Effector CD4-positive, alpha-beta T cell (primary cell): Measurements from ENCODE around the gene PIGP.
"Not testable (repeated sequence)": the region's sequence is repeated elsewhere in the genome, so short reads cannot be mapped to it uniquely, and the experiment has no call there.

Experiments
- DNase-seq: peaks from one replicate; pipeline ENCODE4 v3.0.0-alpha.2; 2020
- total RNA-seq: gene quantifications from one replicate; lab custom pipeline; 2026; lab: John Stamatoyannopoulos, UW

Gene PIGP
- 7.1 reads per million, percentile 26 among the genes with 10 or more reads in this experiment for total RNA-seq

DNA sequence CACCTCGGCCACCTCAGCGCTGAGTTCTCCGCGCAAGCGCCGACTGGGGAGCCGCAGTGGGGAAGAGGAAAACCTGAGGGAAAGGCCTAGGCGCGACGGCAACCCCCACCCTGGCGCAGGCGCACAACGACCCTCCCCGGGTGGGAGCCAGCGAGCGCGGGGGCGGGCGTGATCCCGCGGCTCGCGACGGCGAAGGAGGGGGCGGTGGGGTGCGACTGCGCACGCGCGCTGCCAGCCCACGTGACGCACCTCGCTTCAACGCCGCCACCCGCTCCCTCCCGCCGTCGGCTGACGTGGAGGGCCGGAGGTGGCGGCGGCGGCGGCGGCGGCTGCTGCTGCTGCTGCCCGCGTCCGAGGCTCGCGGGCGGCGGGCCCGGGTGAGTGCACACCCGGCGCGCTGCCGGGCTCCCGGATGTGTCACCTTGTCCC, at the start of gene PIGP, which contains the start of gene TTC3:
PIGP (minus strand) TSS at position 84 of the 429 bp plus-strand sequence. CDS start 556 bp downstream, outside the sequence.
TTC3 (plus strand) TSS at position 267 of the 429 bp plus-strand sequence. CDS start 14,004 bp downstream, outside the sequence.
- peak; percentile 94 for DNase-seq

DNA sequence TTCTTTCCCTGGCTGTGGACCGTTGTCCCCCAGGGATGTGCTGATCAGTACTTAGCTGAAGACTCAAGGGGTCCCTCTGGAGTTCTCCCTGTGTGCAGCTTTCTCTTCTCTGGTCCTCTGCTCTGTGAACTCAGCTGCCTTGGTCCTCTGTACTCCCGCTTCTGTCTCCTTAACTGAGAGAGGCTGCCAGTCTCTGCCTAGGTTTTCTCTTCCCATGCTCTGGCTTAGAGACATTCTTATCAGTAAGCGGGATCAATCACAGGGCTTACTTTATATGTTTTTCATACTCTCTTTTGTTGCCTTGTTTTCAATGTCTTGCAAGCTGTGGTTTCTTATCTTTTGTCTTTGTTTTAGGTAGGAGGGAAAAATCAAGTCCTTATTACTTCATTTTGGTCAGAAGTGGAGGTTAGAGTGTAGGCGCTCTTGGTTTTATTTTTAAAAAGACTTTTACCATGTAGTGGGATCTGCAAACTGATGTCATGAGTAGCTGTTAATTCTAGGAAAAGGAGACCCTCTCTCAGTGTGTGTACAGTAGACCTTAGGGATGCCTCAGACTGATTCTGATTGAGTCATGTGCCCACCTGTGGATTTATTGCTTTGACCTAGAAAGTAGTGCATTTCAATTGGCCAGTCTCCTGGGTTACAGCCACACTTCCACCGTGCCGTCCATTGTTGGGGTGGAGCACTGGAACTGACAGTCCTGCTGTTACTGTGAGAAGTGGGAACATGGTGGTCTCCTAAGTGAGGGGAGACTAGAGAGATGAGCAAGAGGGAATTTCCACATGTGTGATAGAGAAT, 46.7 kb upstream of the PIGP start:
- DNase-seq = no peak

DNA sequence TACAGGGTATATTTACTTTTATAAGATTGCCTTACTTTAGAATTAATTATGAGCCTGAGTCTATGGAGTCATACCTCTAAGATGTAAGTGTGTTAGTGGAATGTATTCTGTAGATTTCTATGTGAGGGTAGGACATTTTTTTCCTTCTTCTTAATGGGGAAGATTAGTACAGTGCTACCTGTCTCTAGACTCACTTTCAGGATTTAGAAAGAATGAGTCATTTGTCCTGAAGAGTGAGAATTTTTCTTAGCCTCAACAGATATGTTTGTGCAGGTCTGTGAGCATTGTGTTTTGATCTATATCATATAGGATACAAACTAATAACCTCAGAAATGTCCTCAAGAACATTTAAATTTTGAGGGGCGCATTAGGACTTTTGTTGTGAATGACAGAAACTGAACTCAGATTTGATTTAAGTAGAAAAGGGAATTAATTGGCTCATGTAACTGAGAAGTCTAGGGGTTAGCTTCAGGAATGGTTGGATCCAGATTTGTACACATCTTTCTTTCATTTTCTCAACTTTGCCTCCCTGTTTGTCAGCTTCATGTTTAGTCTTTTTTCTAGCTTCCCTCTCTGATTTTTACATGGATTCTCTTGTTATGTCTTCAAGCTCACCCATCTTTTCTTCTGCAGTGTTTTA, 45.4 kb upstream of the PIGP start:
- no peak for DNase-seq

DNA sequence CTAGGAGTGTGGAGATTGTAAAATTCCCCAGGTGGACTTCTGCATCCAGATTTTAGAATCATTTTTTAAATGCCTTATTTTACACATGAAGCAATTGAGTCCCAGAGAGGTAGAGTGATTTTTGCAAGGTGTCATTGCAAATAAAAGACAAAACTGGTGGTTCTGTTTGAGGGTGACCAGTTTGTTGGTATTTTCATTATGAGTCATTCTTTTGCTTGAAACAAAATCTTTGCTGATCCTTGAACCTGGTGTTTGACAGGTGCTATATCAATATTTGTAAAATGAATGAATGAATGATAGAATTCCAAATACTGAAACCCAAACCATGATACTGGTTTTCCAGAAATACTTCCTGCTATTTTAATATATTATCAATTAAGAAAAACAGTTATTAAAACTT, 44.3 kb upstream of the PIGP start:
- DNase-seq = no peak

- DNase-seq = not testable (repeated sequence)
Measured at GRCh38 chr21:37116459-37116858, 43.6 kb upstream of the PIGP start.

DNA sequence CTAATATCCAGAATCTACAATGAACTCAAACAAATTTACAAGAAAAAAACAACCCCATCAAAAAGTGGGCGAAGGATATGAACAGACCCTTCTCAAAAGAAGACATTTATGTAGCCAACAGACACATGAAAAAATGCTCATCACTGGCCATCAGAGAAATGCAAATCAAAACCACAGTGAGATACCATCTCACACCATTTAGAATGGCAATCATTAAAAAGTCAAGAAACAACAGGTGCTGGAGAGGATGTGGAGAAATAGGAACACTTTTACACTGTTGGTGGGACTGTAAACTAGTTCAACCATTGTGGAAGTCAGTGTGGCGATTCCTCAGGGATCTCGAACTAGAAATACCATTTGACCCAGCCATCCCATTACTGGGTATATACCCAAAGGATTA, 41.4 kb upstream of the PIGP start:
- not testable (repeated sequence) for DNase-seq

DNA sequence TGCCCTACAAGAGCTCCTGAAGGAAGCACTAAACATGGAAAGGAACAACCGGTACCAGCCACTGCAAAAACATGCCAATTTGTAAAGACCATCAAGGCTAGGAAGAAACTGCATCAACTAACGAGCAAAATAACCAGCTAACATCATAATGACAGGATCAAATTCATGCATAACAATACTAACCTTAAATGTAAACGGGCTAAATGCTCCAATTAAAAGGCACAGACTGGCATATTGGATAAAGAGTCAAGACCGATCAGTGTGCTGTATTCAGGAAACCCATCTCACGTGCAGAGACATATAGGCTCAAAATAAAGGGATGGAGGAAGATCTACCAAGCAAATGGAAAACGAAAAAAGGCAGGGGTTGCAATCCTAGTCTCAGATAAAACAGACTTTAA, 38.2 kb upstream of the PIGP start:
- not testable (repeated sequence) for DNase-seq

DNA sequence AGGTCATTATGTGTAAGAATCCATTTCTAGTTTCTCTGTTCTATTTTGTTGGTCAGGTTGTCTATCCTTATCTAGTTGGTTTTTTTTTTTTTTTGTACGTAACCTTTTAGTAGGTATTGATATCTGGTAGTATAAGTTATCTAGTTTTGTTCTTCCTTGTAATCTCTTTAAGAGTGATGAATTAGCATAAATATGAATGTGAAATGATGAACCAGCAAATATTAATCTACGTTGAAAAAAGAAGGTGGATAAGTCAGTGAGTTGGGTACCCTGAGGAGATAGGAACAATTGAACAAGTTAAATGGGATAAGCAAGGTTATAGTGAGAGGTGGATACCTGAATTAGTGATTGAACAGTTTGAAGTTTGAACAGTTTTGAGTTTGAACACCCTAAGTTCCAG, 34.1 kb upstream of the PIGP start:
- no peak for DNase-seq

- DNase-seq = not testable (repeated sequence)
Measured at GRCh38 chr21:37102746-37103145, 29.9 kb upstream of the PIGP start.

DNA sequence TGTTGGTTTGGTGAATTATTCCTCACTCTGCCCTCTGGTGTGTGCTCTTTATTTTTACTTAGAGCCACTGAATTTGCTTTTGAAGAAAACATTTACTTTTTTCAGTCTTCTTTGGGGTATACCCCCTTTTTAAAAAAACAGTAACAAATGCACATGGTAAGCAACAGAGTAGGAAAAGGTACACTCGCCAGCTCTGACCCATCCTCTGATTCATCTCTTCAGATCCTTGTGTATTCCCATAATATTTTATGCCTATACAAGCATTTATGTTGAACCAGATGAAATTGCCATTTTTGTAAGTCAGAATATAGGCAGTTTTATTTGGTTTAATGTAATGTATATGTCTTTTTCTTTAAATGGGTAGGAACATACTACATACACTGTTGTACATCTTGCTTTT, 28.5 kb upstream of the PIGP start:
- no peak for DNase-seq

DNA sequence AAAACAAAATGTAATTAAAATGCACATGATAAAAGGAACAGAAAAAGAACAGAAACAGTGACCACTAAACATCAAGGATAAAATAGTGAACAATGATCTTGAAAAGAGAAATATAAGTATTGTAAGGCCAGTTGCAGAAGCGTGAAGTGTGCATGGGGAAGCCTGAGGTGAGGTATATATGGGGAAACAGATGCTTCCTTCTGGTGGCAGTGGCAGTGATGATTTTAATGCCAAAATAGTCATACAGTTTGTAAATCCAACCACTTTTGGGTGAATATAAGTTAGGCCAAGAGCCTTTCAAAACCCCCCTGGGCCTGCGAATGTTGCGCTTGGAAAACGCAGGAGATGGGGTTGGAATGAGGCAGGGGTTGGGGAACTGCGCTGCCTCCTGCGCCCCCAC, 27.4 kb upstream of the PIGP start:
- no peak for DNase-seq

DNA sequence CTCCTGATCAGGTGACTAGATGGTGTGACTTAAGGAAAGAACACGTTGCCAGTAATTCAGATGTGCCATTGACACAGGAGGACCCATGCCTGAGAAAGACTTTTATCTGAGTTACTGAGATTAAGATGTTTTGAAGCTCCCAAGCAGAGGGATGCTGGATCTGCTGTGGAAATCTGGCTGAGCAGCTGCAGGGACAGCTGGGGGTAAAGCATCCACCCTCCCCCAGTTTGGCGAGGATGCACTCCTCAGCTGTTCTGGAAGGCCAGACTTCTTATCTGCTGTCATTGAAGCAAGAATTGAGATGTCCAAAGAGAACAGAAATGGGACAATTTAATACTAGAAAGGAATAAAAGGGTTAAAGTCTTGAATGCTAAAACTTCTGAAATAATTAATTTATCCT, 25.9 kb upstream of the PIGP start:
- DNase-seq = no peak

GRCh38 chr21:37095821-37096220, 22.9 kb upstream of the PIGP start:
- DNase-seq = no peak

GRCh38 chr21:37093977-37094376, 21.1 kb upstream of the PIGP start:
- no peak for DNase-seq

DNA sequence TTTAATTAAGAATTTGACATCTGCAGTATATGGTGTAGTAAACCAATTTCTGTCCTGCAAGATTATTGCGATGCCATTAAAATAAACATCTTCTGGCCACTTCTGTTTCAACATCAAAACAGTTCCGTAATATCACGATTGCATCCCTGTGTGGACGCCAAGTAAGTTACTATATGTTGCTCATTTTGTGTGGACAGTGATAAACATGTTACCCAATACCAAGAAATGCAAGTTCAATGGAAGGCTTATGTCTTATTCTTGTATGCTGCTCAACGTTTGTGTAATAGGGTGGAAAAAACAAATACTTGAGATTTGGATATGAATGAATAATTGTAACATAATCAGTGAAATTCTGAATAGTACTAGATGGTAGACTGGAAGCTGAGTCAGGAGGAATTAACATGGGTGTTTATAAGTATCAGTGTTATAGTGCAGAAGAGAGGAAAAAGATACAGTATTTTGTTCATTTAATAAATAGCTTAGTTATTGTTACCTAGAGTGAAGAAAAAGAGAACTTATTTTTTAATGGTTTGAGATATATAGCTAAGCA, 15.4 kb upstream of the PIGP start:
- no peak for DNase-seq

DNA sequence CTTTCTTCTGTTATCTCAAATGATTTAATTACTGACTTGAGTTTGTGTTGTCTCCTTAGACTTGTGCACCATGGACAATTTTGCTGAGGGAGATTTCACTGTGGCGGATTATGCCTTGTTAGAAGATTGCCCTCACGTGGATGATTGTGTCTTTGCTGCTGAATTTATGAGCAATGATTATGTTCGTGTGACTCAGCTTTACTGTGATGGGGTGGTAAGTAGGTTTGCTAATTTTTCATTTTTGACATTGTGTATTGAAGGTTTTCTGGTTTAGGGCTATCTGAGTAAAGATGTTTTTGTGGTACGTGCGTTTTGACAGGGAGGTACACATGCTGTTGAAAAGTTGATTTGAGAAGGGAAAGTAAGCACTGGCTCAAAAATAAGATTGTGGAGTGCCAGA, 14.3 kb upstream of the PIGP start:
- no peak for DNase-seq

DNA sequence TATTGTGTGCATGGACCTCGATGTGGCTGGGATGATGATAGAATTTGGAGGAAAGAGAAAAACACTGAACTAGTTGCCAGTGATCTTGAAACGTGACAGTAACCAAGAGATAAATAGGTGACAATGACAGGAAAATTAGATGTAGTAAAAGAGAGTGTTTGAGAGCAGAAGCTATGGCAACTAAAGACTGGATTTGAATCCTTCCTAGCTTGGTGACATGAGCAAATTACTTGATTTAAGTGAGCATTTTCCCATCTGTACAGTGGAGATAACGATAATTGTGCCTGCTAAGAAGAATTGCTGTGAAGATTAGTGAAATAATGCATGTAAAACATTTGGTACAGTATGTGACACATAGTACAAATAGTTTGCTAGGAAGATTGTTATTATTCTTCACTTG, 12.9 kb upstream of the PIGP start:
- no peak for DNase-seq

DNA sequence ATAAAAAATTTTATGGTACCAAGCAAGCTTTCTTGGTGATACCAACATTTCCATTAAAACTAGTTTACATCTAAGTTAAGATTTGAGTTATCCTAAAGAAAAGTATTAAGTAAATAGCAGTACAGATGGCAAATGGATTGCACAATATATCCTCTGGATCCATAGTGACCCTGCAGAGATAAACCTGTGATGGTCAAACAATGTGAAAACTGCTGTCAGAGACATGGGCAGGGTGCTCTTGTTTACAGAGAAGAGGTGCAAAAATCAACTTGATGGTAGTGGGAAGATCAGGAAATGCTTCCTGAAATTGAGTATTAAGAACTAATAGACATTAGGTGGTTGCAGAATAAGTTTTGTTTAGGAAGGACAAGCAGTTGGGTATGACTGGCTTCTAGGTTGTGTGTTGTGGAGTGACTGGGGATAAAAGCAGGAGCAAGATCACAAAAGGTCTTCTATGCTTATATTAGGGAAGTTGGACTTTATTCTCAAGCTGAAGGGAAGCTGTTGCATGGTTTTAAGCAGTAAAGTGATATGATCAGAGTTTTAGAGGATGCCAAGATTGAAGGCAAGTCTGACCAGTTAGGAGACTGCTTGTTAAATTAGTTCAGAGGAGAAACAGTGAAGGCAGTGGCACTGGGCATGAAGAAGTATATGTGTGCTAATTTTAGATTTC, 10.1 kb upstream of the PIGP start:
- DNase-seq = no peak

DNA sequence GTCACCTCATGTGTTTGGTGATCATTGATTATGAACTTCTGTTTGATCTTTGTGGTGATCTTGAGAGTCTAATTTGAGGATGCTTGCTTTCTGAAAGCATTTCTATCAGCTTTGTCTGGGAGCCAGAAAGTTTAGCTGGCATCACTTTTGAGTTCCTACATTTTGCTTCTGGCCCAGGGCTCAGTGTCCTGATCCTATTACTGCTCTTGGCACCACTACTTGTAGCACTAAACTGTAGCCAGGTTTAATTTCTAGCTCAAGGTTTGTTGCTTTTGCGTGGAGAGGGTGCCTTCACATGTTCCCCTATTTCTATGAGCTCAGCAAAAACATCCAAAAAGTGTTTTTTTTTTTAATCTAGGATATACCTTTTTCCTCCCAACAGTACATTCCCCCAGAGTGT, 9.5 kb upstream of the PIGP start:
- DNase-seq = no peak

DNA sequence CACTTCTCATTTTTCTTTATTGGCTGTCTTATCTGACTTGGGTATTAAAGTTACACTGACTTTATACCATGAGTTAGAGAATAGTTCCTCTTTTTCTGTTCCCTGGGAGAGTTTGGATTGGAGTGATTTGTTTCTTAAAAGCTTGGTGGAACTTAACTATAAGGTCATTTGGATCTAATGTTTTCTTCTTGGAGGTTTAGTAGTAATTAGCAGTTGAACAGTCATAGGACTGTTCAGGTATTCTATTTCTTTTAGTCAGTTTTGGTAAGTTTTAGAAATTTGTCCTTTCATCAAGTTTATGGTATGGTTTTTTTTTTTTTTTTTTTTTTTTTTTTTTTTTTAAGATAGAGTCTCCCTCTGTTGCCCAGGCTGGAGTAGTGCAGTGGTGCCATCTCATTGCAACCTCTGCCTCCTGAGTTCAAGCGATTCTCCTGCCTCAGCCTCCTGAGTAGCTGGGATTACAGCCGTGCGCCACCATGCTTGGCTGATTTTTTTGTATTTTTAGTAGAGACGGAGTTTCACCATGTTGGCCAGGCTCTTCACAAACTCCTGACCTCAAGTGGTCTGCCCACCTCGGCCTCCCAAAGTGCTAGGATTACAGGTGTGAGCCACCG, 6.4 kb upstream of the PIGP start:
- DNase-seq = no peak

GRCh38 chr21:37077403-37077802, 4.5 kb upstream of the PIGP start:
- no peak for DNase-seq

DNA sequence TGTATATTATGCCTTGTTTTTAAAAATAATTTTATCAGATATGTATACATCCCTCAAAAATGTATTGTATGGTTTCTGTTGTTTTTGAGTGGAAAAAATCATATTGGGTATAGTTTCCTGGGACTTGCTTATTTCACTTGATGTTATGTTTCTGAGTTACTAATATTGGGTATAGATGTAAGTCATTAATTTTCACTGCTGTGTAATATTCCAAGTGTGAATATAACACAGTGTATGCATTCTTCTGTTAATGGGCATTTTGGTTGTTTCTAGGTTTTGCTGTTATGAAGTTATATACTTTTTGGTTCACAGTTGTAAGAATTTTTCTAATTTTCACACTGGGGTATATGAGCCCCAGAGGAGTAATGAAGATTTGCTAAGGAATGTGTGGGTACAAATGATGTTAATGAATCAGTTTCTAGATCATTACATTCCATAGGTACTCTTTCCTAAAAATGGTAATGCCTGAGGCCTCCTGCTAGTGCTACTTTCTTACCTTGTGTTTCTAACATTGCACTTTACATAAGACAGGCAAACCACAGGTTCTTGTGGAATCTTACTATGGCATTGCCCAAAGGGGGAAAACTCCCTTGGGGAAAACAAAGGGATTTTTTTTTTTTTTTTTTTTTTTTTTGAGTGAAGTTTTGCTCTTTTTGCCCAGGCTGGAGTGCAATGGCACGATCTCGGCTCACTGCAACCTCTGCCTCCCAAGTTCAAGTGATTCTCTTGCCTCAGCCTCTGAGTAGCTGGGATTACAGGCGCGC, 3.4 kb upstream of the PIGP start:
- DNase-seq = no peak
